HepG2 (cell line): Measurements from ENCODE around the gene MEPCE. TPM values are rescaled to one million over a fixed set of nuclear protein-coding genes. Genes with fewer than 3 reads are reported as not detected.

ENCODE experiments used
- ATAC-seq: fragments of 200-7000 bp; cut with Tn5 transposase; 3 replicates; pipeline ENCODE4 v1.9.1; 2020; ENCODE audit warnings: mild to moderate bottlenecking, moderate library complexity
- BruUV-seq: library from RNA; stranded (reverse); fragments of 400-500 nt; replicated peaks from 2 replicates; lab custom pipeline; 2021; lab: Mats Ljungman, UMichigan
- CTCF ChIA-PET: fragments of 300-600 bp; formaldehyde crosslinking; extraction: SDS; loops from one replicate; lab custom pipeline; 2021; ENCODE audit warnings: low total read pairs, inconsistent platforms, low intra/inter-chr PET ratio; lab: Yijun Ruan, JAX
- POLR2A ChIA-PET: fragments of 350-600 bp; sonication (Branson Sonifier 250); formaldehyde crosslinking; loops from one replicate; lab custom pipeline; 2020; ENCODE audit warnings: antibody characterized with exemption, inconsistent platforms; lab: Yijun Ruan, JAX
- DNase-seq: peaks from one replicate; pipeline ENCODE4 v3.0.0-alpha.2; 2015; ENCODE audit warnings: low spot score
- FAIRE-seq: peaks from 3 replicates; lab custom pipeline; 2011; peaks lifted over from hg19 to GRCh38; lab: Jason Lieb, UNC
- H2AFZ ChIP-seq: one replicate; pipeline ENCODE4 v1.6.1; 2011; ENCODE audit warnings: low read length, inconsistent platforms
- H3K27ac ChIP-seq: fragments of 300-600 bp; 3 replicates; pipeline ENCODE4 v1.8.0; 2011; ENCODE audit warnings: mixed run types, mild to moderate bottlenecking, mixed read lengths, low read length, inconsistent platforms; ENCODE audit not compliant: insufficient read depth; ENCODE audit errors: extremely low read length
- H3K27me3 ChIP-seq, 2 experiments: fragments of 200-600 bp in 1 of 2; 2 replicates in 1 of 2; 3 replicates in 1 of 2; pipeline versions ENCODE4 v1.6.0 to v1.8.0; 2011; ENCODE audit warnings: low read length in 2 of 2, mild to moderate bottlenecking in 2 of 2, moderate library complexity in 2 of 2, inconsistent platforms in 1 of 2; ENCODE audit not compliant: insufficient read depth in 2 of 2, control insufficient read depth in 1 of 2
- H3K36me3 ChIP-seq, 2 experiments: fragments of 200-600 bp in 1 of 2; replicated peaks in 1 of 2; 2 replicates in 1 of 2; 3 replicates in 1 of 2; pipeline versions ENCODE4 v1.5.1 to v1.8.0; 2011; ENCODE audit warnings: low read length in 2 of 2, inconsistent platforms in 1 of 2; ENCODE audit not compliant: insufficient read depth in 2 of 2, control insufficient read depth in 1 of 2
- H3K4me1 ChIP-seq: 2 replicates; pipeline ENCODE4 v1.5.1; 2012; ENCODE audit warnings: low read length, inconsistent platforms; ENCODE audit not compliant: insufficient read depth
- H3K4me2 ChIP-seq: 2 replicates; pipeline ENCODE4 v1.6.0; 2011; ENCODE audit warnings: low read depth, low read length, inconsistent platforms
- H3K4me3 ChIP-seq, 3 experiments: fragments of 200-600 bp in 1 of 3; sonication (generic), shearing (Covaris generic) in 1 of 3; replicated peaks in 1 of 3; 2 replicates each; pipeline ENCODE4 v1.5.1; 2011 to 2016; ENCODE audit warnings: low read length in 3 of 3, inconsistent platforms in 2 of 3, low read depth in 2 of 3, mild to moderate bottlenecking in 2 of 3, control low read depth in 1 of 3, mixed read lengths in 1 of 3; ENCODE audit not compliant: insufficient read depth in 1 of 3
- H3K79me2 ChIP-seq: one replicate; pipeline ENCODE4 v1.6.1; 2011; ENCODE audit warnings: low read length, inconsistent platforms; ENCODE audit not compliant: insufficient read depth
- H3K9ac ChIP-seq: 2 replicates; pipeline ENCODE4 v1.6.0; 2011; ENCODE audit warnings: mild to moderate bottlenecking, low read depth, low read length, inconsistent platforms; ENCODE audit not compliant: insufficient read depth
- H3K9me3 ChIP-seq: 2 replicates; pipeline ENCODE4 v1.5.1; 2012; ENCODE audit warnings: mild to moderate bottlenecking, low read length
- H4K20me1 ChIP-seq: 2 replicates; pipeline ENCODE4 v1.6.0; 2011; ENCODE audit warnings: inconsistent platforms, mild to moderate bottlenecking, low read length, moderate library complexity; ENCODE audit not compliant: insufficient read depth
- NRL ChIP-seq: sonication (generic); formaldehyde crosslinking; IDR thresholded peaks from 2 replicates; pipeline ENCODE4 v1.5.0; 2020; ENCODE audit warnings: missing genetic modification reagents, mild to moderate bottlenecking, moderate library complexity, borderline replicate concordance
- TEAD3 ChIP-seq: optimal IDR thresholded peaks from 2 replicates; pipeline ENCODE3; 2016; ENCODE audit warnings: borderline replicate concordance
- WGBS: methylation state at CpG from one replicate; pipeline ENCODE4 v1.1.6; 2017; ENCODE audit warnings: low lambda C conversion rate; 5-methylcytosine and 5-hydroxymethylcytosine counted together
- in situ Hi-C: cut with HindIII; loops from 2 replicates; pipeline ENCODE4 v1.10.0; 2017; ENCODE audit warnings: low pct_unique_long_range_greater_than_20kb; ENCODE audit not compliant: extremely low pct_ligation_motif_present
- intact Hi-C: fragments of 100-400 bp; cut with micrococcal nuclease; formaldehyde crosslinking; loops from one replicate; pipeline ENCODE4 v1.10.0; 2022; ENCODE audit not compliant: unreplicated experiment
- polyA plus RNA-seq, 8 experiments: library from polyadenylated mRNA; depleted of rRNA in 3 of 8; stranded (reverse) in 7 of 8; unstranded in 1 of 8; fragments of >200 nt; fragmentation: Illumina TruSeq in 4 of 8; extraction: Trizol in 4 of 8; gene quantifications; 2 replicates each; pipeline versions ENCODE4 v1.2.1 to v1.2.3, GENCODE V29; 2011 to 2016; ENCODE audit warnings: low read depth in 4 of 8, missing spikeins in 1 of 8, mixed read lengths in 1 of 8; ENCODE audit not compliant: insufficient read depth in 1 of 8
- total RNA-seq, 5 experiments: library from RNA; depleted of rRNA; stranded (reverse); fragments of >200 nt; fragmentation: Illumina TruSeq; extraction: Trizol; gene quantifications; 2 replicates each; pipeline ENCODE4 v1.2.3, GENCODE V29; 2016; ENCODE audit warnings: low read depth in 1 of 5
- TF ChIP-seq, protein P1 (sequence below): sonication (generic); formaldehyde crosslinking; IDR thresholded peaks from 2 replicates; pipeline ENCODE4 v1.4.0; 2020; ENCODE audit warnings: low read depth, mild to moderate bottlenecking, missing genetic modification reagents

Gene MEPCE
- total and polyA plus RNA-seq, 2 of the 13 experiments (the other 11 are each of a cell fraction or from before 2014, with no cell fraction given): 12.3 to 26.0 TPM

- WGBS: 96% methylated on average over 9 of the region's 9 CpGs
- H3K9ac ChIP-seq: peak overlapping the region; percentile 69; the same call in 1 of the 2 replicates
These were observed 13.6 kb downstream of the MEPCE start for GRCh38 chr7:100443096-100443840.

More at GRCh38 chr7:100443096-100443840, 13.6 kb downstream of the MEPCE start:
- intact Hi-C loops: no loop called here
- ATAC-seq: no peak
- 0 out of 2 replicates have a peak, but pooled peaks have one; percentile 16 for TF ChIP-seq NRL (CRISPR knock-in tag)
- TF ChIP-seq TEAD3 (CRISPR knock-in tag): no peak
- TF ChIP-seq, protein P1, sequence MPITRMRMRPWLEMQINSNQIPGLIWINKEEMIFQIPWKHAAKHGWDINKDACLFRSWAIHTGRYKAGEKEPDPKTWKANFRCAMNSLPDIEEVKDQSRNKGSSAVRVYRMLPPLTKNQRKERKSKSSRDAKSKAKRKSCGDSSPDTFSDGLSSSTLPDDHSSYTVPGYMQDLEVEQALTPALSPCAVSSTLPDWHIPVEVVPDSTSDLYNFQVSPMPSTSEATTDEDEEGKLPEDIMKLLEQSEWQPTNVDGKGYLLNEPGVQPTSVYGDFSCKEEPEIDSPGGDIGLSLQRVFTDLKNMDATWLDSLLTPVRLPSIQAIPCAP (CRISPR knock-in tag): no peak
- TF ChIP-seq, all 625 proteins: peak for 1
- H4K20me1 ChIP-seq: no peaks in the 10 kb centered on the region
- FAIRE-seq: no peak
- H3K27ac ChIP-seq: peak overlapping the region; percentile 94
- in situ Hi-C loops: no loop called here
- peaks cover 48% of the 10 kb centered on the region for H3K4me1 ChIP-seq
- H2AFZ ChIP-seq: no peak overlapping the region
- no peaks in the 10 kb centered on the region for H3K9me3 ChIP-seq
- H3K79me2 ChIP-seq: no peaks in the 10 kb centered on the region
- no peaks in the 10 kb centered on the region for H3K27me3 ChIP-seq
- BruUV-seq: no TSS peak
- ChIA-PET CTCF (no interaction called here), POLR2A (interaction anchor here (1.1 to 6.6 kb wide), 6 partner anchors 9 to 343 kb away, joined by 3 to 199 read pairs (median 16); partner anchors contain the start of genes MEPCE, PPP1R35 and ZCWPW1)
- no peak overlapping the region for H3K4me2 ChIP-seq
- H3K4me3 ChIP-seq: no peak overlapping the region
- H3K36me3 ChIP-seq: no peaks in the 10 kb centered on the region
- DNase-seq: no peak
